ENCODE measurements around the gene IL17F.

IL17F gene

DNA sequence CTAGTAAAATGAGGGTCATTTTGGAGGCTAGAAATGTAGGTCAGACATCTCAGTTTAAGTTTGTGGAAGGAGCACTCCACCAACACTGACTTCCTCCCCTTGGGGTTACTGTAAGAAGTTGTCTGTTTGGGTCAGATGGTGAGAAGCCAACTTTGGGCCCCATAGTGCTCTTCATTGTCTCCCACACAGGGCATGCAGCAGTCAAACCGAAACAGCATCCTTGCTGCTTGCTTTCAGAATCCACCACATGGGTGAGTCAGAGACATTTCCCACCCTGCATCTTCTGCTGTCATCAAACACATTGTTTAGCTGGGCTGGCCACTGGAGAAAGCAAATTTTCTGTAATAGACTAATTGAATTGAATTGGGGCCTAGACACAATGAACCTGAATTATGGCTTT lies 16.8 kb downstream of the IL17F start:
- H3K4me1 ChIP-seq: no peaks in the 10 kb centered on the region
- H2AFZ ChIP-seq: no peak overlapping the region
- TF ChIP-seq, protein P1, sequence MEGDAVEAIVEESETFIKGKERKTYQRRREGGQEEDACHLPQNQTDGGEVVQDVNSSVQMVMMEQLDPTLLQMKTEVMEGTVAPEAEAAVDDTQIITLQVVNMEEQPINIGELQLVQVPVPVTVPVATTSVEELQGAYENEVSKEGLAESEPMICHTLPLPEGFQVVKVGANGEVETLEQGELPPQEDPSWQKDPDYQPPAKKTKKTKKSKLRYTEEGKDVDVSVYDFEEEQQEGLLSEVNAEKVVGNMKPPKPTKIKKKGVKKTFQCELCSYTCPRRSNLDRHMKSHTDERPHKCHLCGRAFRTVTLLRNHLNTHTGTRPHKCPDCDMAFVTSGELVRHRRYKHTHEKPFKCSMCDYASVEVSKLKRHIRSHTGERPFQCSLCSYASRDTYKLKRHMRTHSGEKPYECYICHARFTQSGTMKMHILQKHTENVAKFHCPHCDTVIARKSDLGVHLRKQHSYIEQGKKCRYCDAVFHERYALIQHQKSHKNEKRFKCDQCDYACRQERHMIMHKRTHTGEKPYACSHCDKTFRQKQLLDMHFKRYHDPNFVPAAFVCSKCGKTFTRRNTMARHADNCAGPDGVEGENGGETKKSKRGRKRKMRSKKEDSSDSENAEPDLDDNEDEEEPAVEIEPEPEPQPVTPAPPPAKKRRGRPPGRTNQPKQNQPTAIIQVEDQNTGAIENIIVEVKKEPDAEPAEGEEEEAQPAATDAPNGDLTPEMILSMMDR (IDR thresholded peaks at IDR 0.05): no peak
- no peak overlapping the region for H3K27ac ChIP-seq
- no peaks in the 10 kb centered on the region for H3K79me2 ChIP-seq
- H3K4me2 ChIP-seq (ENCODE audit: low read length): no peak overlapping the region
- no peak overlapping the region for H3K4me3 ChIP-seq (ENCODE audit: low read depth, low read length)
- no peaks in the 10 kb centered on the region for H3K27me3 ChIP-seq (ENCODE audit: control insufficient read depth, insufficient read depth, low read length)
- H3K9me3 ChIP-seq (ENCODE audit: control insufficient read depth, low read length): no peaks in the 10 kb centered on the region
- no peaks in the 10 kb centered on the region for H3K36me3 ChIP-seq (ENCODE audit: control insufficient read depth, insufficient read depth, low read length)
- no peak overlapping the region for H3K9ac ChIP-seq

DNA sequence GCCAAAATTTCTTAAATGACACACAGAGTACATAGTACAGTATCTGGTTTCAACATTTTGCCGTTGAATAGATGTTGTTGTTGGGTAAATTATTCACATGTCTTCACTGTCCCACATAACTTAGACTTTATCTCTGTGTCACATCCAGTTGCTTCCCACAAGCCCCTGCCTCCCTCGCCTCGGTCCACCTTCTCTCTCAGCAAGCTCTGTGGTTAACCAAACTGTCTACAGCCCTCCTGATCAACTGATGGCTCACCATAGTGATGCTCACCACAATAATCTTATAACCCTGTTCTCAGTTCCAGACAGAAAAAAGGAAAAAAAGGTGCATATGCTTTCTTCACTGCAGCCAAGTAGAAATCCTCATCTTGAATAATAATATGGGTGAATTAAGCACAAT lies 23.0 kb downstream of the IL17F start:
- H3K27ac ChIP-seq: no peak overlapping the region
- H3K4me2 ChIP-seq (ENCODE audit: low read length): no peak overlapping the region
- H3K27me3 ChIP-seq (ENCODE audit: control insufficient read depth, insufficient read depth, low read length): no peaks in the 10 kb centered on the region
- H3K79me2 ChIP-seq: no peaks in the 10 kb centered on the region
- H3K4me3 ChIP-seq (ENCODE audit: low read depth, low read length): no peak overlapping the region
- no peak overlapping the region for H2AFZ ChIP-seq
- no peaks in the 10 kb centered on the region for H3K4me1 ChIP-seq
- TF ChIP-seq, protein P1 (IDR thresholded peaks at IDR 0.05): no peak
- H3K9me3 ChIP-seq (ENCODE audit: control insufficient read depth, low read length): no peaks in the 10 kb centered on the region
- H3K9ac ChIP-seq: no peak overlapping the region
- no peaks in the 10 kb centered on the region for H3K36me3 ChIP-seq (ENCODE audit: control insufficient read depth, insufficient read depth, low read length)

DNA sequence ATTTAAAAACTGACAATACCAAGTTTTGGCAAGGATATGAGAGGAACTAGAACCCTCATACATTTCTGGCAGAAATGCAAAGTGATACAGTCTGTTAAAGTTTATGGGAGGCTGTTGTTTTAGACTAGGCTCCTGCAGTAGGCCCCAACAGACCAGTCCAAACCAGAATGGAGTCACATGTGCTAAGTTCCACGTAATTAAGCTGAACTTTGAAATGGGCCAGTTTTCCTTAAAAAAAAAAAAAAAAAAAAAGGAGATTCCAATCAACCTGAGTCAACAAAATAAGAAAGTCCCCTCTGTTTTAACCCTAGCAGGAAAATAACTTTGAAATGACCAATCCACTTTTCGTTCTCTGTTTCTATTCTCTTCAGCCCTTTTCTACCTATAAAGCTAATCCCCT lies 26.5 kb downstream of the IL17F start:
- no peaks in the 10 kb centered on the region for H3K9me3 ChIP-seq (ENCODE audit: control insufficient read depth, low read length)
- H3K36me3 ChIP-seq (ENCODE audit: control insufficient read depth, insufficient read depth, low read length): no peaks in the 10 kb centered on the region
- no peak overlapping the region for H3K27ac ChIP-seq
- no peak overlapping the region for H2AFZ ChIP-seq
- H3K4me1 ChIP-seq: no peaks in the 10 kb centered on the region
- H3K79me2 ChIP-seq: no peaks in the 10 kb centered on the region
- H3K4me2 ChIP-seq (ENCODE audit: low read length): no peak overlapping the region
- H3K4me3 ChIP-seq (ENCODE audit: low read depth, low read length): no peak overlapping the region
- TF ChIP-seq, protein P1 (IDR thresholded peaks at IDR 0.05): no peak
- H3K9ac ChIP-seq: no peak overlapping the region
- H3K27me3 ChIP-seq (ENCODE audit: control insufficient read depth, insufficient read depth, low read length): no peaks in the 10 kb centered on the region

DNA sequence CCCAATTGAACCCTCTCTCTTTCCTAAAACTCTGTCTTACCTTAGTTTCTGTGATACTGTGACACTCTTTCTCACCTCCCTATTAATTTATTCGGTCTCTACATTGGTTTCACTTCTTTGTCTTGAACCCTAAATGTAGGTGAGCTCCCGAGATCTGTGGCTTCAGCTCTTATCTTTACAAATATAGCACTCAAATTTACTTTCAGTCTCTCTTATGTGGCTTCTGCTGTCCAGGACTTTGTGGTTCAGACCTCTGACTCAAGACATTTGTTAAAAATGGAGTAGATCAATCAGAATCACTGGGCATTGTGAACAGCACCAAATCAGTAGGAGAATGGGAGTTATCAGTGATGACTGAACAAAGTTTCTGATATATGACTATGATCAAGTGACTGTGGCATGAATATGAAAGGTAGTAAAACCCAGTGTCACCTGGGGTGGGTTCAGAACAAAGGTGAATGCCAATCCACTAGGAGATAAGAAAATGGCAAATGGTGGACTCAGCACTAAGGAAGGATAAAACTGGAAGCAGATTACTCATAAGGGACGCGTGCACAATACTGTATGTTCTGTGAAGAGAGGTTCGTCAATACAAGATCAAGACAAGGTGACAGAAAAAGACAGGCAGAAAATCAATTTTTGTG lies 27.2 kb downstream of the IL17F start:
- Histone ChIP-seq H3K4me3 (ENCODE audit: low read depth, low read length) (no peak overlapping the region), H3K36me3 (ENCODE audit: control insufficient read depth, insufficient read depth, low read length) (no peaks in the 10 kb centered on the region), H3K79me2 (no peaks in the 10 kb centered on the region), H2AFZ (no peak overlapping the region), H3K9ac (no peak overlapping the region), H3K27ac (no peak overlapping the region), H3K9me3 (ENCODE audit: control insufficient read depth, low read length) (no peaks in the 10 kb centered on the region), H3K27me3 (ENCODE audit: control insufficient read depth, insufficient read depth, low read length) (no peaks in the 10 kb centered on the region), H3K4me2 (ENCODE audit: low read length) (no peak overlapping the region), H3K4me1 (no peaks in the 10 kb centered on the region)
- TF ChIP-seq, protein P1 (IDR thresholded peaks at IDR 0.05): no peak

DNA sequence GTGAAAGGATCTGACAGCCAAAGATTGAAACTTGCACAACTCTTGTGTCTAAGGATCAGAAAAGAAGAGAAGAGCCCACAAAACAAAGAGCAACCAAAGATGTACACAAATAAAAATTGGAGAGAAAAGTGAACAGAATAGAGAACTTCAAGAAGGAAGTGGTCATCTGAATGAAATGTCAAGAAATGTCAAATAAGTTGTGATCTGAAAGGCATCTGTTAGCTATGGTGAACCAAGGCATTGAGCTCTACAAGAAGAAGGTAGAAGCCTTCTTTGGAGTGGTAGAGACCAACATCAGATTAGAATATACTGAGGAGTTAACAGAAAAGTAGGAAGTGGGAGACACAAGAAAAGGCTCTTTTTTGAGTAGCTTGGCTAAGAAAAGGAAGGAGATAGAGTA lies 28.5 kb downstream of the IL17F start:
- Histone ChIP-seq H3K4me2 (ENCODE audit: low read length) (no peak overlapping the region), H3K9me3 (ENCODE audit: control insufficient read depth, low read length) (no peaks in the 10 kb centered on the region), H2AFZ (no peak overlapping the region), H3K4me3 (ENCODE audit: low read depth, low read length) (no peak overlapping the region), H3K9ac (no peak overlapping the region), H3K36me3 (ENCODE audit: control insufficient read depth, insufficient read depth, low read length) (no peaks in the 10 kb centered on the region), H3K4me1 (no peaks in the 10 kb centered on the region), H3K79me2 (no peaks in the 10 kb centered on the region), H3K27ac (no peak overlapping the region), H3K27me3 (ENCODE audit: control insufficient read depth, insufficient read depth, low read length) (no peaks in the 10 kb centered on the region)
- TF ChIP-seq, protein P1 (IDR thresholded peaks at IDR 0.05): no peak
